ENCODE data around the gene INSIG2.

Gene INSIG2

DNA sequence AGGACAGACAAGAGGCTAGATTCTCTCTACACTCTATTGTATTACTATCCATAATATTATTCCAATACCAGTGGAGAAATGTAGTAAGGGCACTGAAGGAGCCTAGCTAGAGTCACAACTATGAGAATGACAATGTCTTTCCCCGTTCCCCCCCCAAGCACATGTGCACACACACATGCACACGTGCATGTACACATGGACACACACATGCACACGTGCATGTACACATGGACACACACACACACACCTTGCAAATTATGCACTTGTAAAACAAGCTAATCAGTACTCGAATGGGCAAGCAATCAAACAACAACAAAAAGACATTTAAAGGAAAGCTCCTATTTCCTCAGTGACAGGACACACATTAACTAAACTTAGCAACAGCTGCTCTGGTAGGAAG, 65.2 kb downstream of the INSIG2 start:
- Histone ChIP-seq H3K36me3 (no peaks in the 10 kb centered on the region), H3K4me1 (peaks cover 0 to 8% (median 0%) of the 10 kb centered on the region in 4 donors), H3K27me3 (no peaks in the 10 kb centered on the region), H3K4me3 (no peak overlapping the region), H3K27ac (no peak overlapping the region), H3K9me3 (peaks cover 0 to 5% (median 0%) of the 10 kb centered on the region in 3 donors)
- no peak for DNase-seq
- TF ChIP-seq, protein P1, sequence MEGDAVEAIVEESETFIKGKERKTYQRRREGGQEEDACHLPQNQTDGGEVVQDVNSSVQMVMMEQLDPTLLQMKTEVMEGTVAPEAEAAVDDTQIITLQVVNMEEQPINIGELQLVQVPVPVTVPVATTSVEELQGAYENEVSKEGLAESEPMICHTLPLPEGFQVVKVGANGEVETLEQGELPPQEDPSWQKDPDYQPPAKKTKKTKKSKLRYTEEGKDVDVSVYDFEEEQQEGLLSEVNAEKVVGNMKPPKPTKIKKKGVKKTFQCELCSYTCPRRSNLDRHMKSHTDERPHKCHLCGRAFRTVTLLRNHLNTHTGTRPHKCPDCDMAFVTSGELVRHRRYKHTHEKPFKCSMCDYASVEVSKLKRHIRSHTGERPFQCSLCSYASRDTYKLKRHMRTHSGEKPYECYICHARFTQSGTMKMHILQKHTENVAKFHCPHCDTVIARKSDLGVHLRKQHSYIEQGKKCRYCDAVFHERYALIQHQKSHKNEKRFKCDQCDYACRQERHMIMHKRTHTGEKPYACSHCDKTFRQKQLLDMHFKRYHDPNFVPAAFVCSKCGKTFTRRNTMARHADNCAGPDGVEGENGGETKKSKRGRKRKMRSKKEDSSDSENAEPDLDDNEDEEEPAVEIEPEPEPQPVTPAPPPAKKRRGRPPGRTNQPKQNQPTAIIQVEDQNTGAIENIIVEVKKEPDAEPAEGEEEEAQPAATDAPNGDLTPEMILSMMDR (IDR thresholded peaks at IDR 0.05), result no peak
- intact Hi-C loops (cut with DNase I; ENCODE audit: low total_unique reads), result no loop called here

- Histone ChIP-seq H3K4me1 (peaks cover 0 to 8% (median 0%) of the 10 kb centered on the region in 4 donors), H3K36me3 (no peaks in the 10 kb centered on the region), H3K9me3 (peaks cover 0 to 5% (median 0%) of the 10 kb centered on the region in 3 donors), H3K4me3 (no peak overlapping the region), H3K27ac (no peak overlapping the region), H3K27me3 (no peaks in the 10 kb centered on the region)
- TF ChIP-seq, protein P1 (IDR thresholded peaks at IDR 0.05), result no peak
- no peak for DNase-seq
- intact Hi-C loops (cut with DNase I; ENCODE audit: low total_unique reads), result no loop called here
Observed at GRCh38 chr2:118154176-118154575, 65.9 kb downstream of the INSIG2 start.

All from tibial artery (tissue), 4 donors.